MCF 10A (cell line): Measurements from ENCODE around the gene USP50. TPM values are rescaled to one million over a fixed set of nuclear protein-coding genes. Genes with fewer than 3 reads are reported as not detected.

ENCODE experiments used
- BruUV-seq: library from RNA; stranded (reverse); fragments of 400-500 nt; replicated peaks from 2 replicates; lab custom pipeline; 2021; lab: Mats Ljungman, UMichigan
- CTCF ChIA-PET: fragments of 300-600 bp; sonication (Branson Sonifier 250); formaldehyde crosslinking; extraction: SDS; loops from one replicate; lab custom pipeline; 2021; ENCODE audit warnings: antibody characterized with exemption, inconsistent platforms; lab: Yijun Ruan, JAX
- POLR2A ChIA-PET: fragments of 300-600, 350-650 bp; sonication (Branson Sonifier 250); formaldehyde crosslinking; extraction: SDS; loops from one replicate; lab custom pipeline; 2020; ENCODE audit warnings: antibody characterized with exemption, inconsistent platforms; lab: Yijun Ruan, JAX
- DNase-seq: peaks from one replicate; pipeline ENCODE4 v3.0.0-alpha.2; 2018; ENCODE audit not compliant: unreplicated experiment
- H3K27ac Mint-ChIP-seq: one replicate; pipeline ENCODE4 v1.8.0; 2022; ENCODE audit warnings: mild to moderate bottlenecking, low read depth, mixed read lengths; ENCODE audit not compliant: unreplicated experiment
- H3K27me3 Mint-ChIP-seq: one replicate; pipeline ENCODE4 v1.8.0; 2022; ENCODE audit warnings: mixed read lengths; ENCODE audit not compliant: insufficient read depth, unreplicated experiment
- H3K36me3 Mint-ChIP-seq: one replicate; pipeline ENCODE4 v1.8.0; 2022; ENCODE audit warnings: mild to moderate bottlenecking, moderate library complexity, mixed read lengths; ENCODE audit not compliant: insufficient read depth, unreplicated experiment
- H3K4me1 Mint-ChIP-seq: one replicate; pipeline ENCODE4 v1.8.0; 2022; ENCODE audit warnings: mixed read lengths; ENCODE audit not compliant: insufficient read depth, unreplicated experiment
- H3K4me3 Mint-ChIP-seq: one replicate; pipeline ENCODE4 v1.8.0; 2022; ENCODE audit warnings: mild to moderate bottlenecking, moderate library complexity, mixed read lengths; ENCODE audit not compliant: unreplicated experiment
- H3K9me3 Mint-ChIP-seq: one replicate; pipeline ENCODE4 v1.8.0; 2022; ENCODE audit warnings: mixed read lengths; ENCODE audit not compliant: unreplicated experiment
- intact Hi-C: fragments of 100-400 bp; cut with micrococcal nuclease; formaldehyde crosslinking; loops from 2 replicates; pipeline ENCODE4 v1.14.1; 2022
- total RNA-seq: library from RNA; stranded (reverse); gene quantifications from 2 replicates; pipeline ENCODE4 v1.2.3, GENCODE V29; 2022
- TF ChIP-seq, protein P1 (sequence below): fragments of 200-600 bp; IDR thresholded peaks from one replicate; pipeline ENCODE4 v1.8.0; 2022; ENCODE audit warnings: antibody characterized with exemption, mild to moderate bottlenecking; ENCODE audit not compliant: unreplicated experiment

Gene USP50
- total RNA-seq, 1 experiment from 2014 or later: not detected

GRCh38 chr15:50487287-50487686 is 59.2 kb downstream of the USP50 start:
- no peak for DNase-seq
- no peak overlapping the region for H3K27ac Mint-ChIP-seq
- CTCF ChIA-PET: no interaction called here
- H3K4me3 Mint-ChIP-seq: no peak overlapping the region
- no TSS peak for BruUV-seq
- H3K9me3 Mint-ChIP-seq: peaks cover 7% of the 10 kb centered on the region
- peaks cover 97% of the 10 kb centered on the region for H3K36me3 Mint-ChIP-seq
- no peaks in the 10 kb centered on the region for H3K27me3 Mint-ChIP-seq
- TF ChIP-seq, protein P1, sequence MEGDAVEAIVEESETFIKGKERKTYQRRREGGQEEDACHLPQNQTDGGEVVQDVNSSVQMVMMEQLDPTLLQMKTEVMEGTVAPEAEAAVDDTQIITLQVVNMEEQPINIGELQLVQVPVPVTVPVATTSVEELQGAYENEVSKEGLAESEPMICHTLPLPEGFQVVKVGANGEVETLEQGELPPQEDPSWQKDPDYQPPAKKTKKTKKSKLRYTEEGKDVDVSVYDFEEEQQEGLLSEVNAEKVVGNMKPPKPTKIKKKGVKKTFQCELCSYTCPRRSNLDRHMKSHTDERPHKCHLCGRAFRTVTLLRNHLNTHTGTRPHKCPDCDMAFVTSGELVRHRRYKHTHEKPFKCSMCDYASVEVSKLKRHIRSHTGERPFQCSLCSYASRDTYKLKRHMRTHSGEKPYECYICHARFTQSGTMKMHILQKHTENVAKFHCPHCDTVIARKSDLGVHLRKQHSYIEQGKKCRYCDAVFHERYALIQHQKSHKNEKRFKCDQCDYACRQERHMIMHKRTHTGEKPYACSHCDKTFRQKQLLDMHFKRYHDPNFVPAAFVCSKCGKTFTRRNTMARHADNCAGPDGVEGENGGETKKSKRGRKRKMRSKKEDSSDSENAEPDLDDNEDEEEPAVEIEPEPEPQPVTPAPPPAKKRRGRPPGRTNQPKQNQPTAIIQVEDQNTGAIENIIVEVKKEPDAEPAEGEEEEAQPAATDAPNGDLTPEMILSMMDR: no peak
- intact Hi-C loops: no loop called here
- POLR2A ChIA-PET: interaction anchor here (1.0 kb wide), 1 partner anchor 112 kb away, joined by 4 read pairs; no protein-coding TSS in a partner anchor
- H3K4me1 Mint-ChIP-seq: no peaks in the 10 kb centered on the region

DNA sequence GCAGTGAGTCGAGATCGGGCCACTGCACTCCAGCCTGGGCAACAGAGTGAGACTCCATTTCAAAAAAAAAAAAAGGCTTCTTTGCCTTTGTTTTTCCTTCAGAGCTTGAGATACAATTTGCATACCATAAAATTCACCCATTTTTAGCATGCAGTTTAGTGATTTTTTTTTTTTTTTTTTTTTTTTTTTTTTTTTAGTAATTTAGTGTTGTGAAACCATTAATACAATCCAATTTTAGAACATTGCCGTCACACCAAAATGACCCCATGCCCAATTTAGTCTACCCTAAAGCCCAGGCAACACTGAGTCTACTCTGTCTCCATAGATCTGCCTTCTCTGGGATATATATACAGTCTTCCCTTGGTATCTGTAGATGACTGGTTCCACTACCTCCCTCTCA is 61.1 kb downstream of the USP50 start:
- Mint-ChIP-seq H3K4me3 (no peak overlapping the region), H3K27ac (no peak overlapping the region), H3K36me3 (peaks cover 93% of the 10 kb centered on the region), H3K4me1 (no peaks in the 10 kb centered on the region), H3K27me3 (no peaks in the 10 kb centered on the region), H3K9me3 (peaks cover 7% of the 10 kb centered on the region)
- no TSS peak for BruUV-seq
- no peak for DNase-seq
- ChIA-PET CTCF (no interaction called here), POLR2A (no interaction called here)
- TF ChIP-seq, protein P1: no peak
- intact Hi-C loops: no loop called here

- BruUV-seq: no TSS peak
- CTCF ChIA-PET: interaction anchor here (0.7 kb wide), 1 partner anchor 31 kb away, joined by 3 read pairs; no protein-coding TSS in a partner anchor
- Mint-ChIP-seq H3K27me3 (no peaks in the 10 kb centered on the region), H3K27ac (no peak overlapping the region), H3K9me3 (peaks cover 7% of the 10 kb centered on the region), H3K4me3 (no peak overlapping the region), H3K36me3 (peaks cover 93% of the 10 kb centered on the region), H3K4me1 (no peaks in the 10 kb centered on the region)
- POLR2A ChIA-PET: no interaction called here
- intact Hi-C loops: no loop called here
- TF ChIP-seq, protein P1: no peak
- DNase-seq: no peak
Observed at GRCh38 chr15:50484781-50485180, 61.7 kb downstream of the USP50 start.

DNA sequence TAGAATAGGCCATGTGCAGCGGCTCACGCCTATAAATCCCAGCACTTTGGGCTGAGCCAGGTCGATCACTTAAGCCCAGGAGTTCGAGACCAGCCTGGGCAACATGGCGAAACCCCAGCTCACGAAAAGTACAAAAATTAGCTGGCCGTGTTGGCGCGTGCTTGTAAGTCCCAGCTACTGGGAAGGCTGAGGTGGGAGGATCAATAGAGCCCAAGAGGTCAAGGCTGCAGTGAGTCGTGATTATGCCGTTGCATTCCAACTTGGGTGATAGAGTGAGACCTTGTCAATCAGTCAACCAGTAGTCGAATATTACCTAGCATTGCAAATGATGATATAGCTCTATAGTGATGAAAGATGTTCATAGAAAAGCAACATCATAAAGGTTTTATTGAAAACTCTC is 70.3 kb downstream of the USP50 start:
- Mint-ChIP-seq H3K27ac (no peak overlapping the region), H3K9me3 (no peaks in the 10 kb centered on the region), H3K4me3 (no peak overlapping the region), H3K4me1 (no peaks in the 10 kb centered on the region), H3K27me3 (no peaks in the 10 kb centered on the region), H3K36me3 (peaks cover 70% of the 10 kb centered on the region)
- TF ChIP-seq, protein P1: no peak
- BruUV-seq: no TSS peak
- no peak for DNase-seq
- ChIA-PET POLR2A (no interaction called here), CTCF (interaction anchor here (0.6 kb wide), 1 partner anchor 428 kb away, joined by 5 read pairs; no protein-coding TSS in a partner anchor)
- intact Hi-C loops: no loop called here
